Measurements from ENCODE around the gene CR1.
"Not testable (repeated sequence)": the region's sequence is repeated elsewhere in the genome, so short reads cannot be mapped to it uniquely, and the experiment has no call there.

CR1 gene

DNA sequence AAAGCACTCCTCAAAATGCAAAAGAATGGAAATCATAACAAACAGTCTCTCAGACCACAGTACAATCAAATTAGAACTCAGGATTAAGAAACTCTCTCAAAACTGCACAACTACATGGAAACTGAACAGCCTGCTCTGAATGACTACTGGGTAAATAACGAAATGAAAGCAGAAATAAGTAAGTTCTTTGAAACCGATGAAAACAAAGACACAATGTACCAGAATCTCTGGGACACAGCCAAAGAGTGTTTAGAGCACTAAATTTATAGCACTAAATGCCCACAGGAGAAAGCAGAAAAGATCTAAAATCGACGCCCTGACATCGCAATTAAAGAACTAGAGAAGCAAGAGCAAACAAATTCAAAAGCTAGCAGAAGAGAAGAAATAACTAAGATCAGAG, 95.2 kb downstream of the CR1 start:
- DNase-seq, result not testable (repeated sequence)

GRCh38 chr1:207594095-207594494, 98.1 kb downstream of the CR1 start:
- not testable (repeated sequence) for DNase-seq

GRCh38 chr1:207603777-207604176, 107.8 kb downstream of the CR1 start:
- DNase-seq, result no peak

- DNase-seq, result no peak
Observed at GRCh38 chr1:207605444-207606361, 109.7 kb downstream of the CR1 start.

DNA sequence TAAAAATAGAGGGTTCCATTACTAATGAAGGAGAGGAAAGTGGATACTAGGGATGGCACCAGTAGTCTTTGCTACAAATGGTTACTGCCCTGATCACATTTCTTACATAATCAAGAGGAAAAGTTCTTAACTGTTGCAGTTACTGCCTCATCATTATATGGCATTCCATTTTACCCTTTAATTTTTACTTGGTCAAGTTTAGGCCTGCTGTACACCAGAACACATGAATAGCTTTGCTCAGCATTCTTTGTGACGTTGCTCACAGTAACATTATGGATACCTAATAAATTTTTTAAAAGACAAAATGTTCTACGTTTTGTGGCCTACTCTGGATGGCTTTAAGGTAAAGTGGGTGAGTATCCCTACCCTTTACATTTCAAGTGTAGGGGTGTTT, 110.4 kb downstream of the CR1 start:
- no peak for DNase-seq

- DNase-seq, result no peak
Observed at GRCh38 chr1:207612762-207613161, 116.8 kb downstream of the CR1 start.

GRCh38 chr1:207619871-207620542, 124.0 kb downstream of the CR1 start:
- DNase-seq, result peak; percentile 44

GRCh38 chr1:207620543-207620893, 124.6 kb downstream of the CR1 start:
- DNase-seq, result no peak

DNA sequence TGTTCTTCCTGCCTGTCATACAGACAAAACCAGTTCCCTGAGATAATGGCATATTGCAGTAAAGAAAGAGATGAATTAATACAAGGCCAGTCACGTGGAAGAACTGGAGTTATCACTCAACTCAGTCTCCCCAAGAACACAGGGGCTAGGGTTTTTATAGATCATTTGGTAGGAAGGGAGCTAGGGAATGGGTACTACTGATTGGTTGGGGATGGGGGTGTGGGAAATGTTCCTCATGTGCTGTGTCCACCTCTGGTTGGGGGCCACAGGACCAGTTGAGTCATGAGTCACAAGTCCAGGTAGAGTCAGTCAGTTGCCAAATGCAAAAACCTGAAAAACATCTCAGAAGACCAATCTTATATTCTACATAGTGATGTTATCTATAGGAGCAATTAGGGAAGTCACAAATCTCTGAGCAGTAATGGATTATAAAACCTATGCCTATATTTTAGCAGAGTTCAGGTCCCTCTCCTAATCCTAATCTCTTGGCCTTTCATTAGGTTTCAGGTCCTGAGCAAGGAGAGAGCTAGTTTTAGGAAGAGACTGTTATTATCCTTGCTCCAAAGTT, 129.6 kb downstream of the CR1 start:
- DNase-seq, result not testable (repeated sequence)

GRCh38 chr1:207626972-207627337, 131.0 kb downstream of the CR1 start:
- DNase-seq, result no peak

DNA sequence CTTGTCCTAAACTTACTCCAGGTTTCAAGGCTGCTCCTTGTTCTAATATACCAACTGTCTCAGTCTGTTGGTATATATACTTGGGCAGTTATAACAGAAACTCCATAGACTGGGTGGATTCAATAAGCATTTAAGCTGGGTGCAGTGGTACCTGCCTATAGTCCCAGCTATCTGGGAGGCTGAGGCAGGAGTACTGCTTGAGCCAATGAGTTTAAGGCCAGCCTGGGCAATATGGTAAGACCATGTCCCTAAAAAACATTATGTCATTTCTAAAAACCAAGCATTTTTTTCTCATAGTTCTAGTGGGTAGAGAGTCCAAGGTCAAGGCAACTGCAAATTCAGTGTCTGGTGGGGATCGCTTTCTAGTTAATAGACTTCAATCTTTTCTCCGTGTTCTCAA, 131.5 kb downstream of the CR1 start:
- DNase-seq, result no peak

DNA sequence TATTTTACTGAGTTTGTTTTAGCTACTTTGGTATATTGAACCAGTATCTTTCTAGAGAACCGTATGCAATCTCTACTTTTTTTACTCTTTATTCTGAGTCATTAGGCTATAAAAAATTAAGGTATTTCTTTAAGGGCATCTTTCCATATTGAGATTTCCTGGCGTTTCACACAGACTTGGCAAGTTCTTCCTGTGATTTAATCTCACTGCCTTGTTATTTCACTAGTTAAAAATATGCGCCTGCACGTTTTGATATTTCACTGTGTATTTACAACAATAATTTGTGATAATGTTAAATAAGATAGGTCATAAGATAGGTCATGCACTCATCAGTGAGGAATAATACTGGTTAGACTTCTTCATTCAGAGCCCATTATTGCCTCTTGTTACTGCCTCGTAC, 132.8 kb downstream of the CR1 start:
- DNase-seq, result no peak

DNA sequence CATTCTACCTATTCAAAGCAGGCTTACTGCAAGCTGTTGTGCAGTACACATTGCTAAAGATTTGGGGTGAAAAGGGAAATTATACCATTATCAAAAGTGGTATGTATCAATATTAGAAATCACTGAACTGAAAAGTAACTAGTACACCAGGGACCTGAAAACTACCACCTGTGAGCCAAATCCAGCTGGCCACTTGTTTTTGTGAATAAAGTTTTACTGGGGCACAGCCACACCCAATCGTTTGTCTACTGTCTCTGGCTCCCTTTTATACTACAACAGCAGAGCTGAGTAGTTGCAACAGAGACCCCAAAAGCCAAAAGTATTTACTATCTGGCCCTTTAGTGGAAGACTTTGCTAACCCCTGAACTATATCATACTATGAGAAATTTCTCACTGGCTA, 135.2 kb downstream of the CR1 start:
- no peak for DNase-seq

DNA sequence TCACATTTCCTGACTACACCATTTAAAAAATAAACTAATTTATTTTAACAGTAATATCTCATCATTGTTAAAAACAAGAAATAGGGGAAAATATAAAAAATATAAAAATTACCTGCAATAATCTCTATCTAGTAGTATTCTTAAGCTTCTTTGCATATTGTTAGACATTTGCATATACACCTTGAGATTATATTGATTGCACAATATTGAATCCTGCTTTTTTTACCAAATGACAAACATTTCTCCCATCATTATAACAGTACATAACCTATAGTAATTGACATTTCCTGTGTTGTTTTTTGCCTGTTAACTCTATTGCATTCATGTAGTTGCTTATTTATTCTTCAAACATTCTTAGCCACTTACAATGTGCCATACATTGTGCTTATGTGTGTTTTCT, 137.3 kb downstream of the CR1 start:
- DNase-seq, result no peak

DNA sequence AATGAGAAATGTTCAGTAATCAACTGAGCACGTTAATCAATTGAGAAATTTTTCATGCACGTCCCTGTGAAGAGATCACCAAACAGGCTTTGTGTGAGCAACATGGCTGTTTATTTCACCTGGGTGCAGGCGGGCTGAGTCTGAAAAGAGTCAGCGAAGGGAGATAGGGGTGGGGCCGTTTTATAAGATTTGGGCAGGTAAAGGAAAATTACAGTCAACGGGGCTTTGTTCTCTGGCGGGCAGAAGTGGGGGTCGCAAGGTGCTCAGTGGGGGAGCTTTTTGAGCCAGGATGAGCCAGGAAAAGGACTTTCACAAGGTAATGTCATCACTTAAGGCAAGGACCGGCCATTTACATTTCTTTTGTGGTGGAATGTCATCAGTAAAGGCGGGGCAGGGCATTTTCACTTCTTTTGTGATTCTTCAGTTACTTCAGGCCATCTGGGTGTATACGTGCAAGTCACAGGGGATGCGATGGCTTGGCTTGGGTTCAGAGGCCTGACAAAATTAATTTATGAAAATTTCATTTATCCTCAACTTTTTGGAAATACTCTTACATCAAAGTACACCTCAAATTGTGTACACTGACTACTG, 137.8 kb downstream of the CR1 start:
- DNase-seq, result not testable (repeated sequence)

- DNase-seq, result not testable (repeated sequence)
Observed at GRCh38 chr1:207634293-207634692, 138.3 kb downstream of the CR1 start.

GRCh38 chr1:207635569-207636186, 139.7 kb downstream of the CR1 start:
- peak; percentile 19 for DNase-seq

GRCh38 chr1:207638487-207639145, 142.7 kb downstream of the CR1 start:
- DNase-seq, result not testable (repeated sequence)

DNA sequence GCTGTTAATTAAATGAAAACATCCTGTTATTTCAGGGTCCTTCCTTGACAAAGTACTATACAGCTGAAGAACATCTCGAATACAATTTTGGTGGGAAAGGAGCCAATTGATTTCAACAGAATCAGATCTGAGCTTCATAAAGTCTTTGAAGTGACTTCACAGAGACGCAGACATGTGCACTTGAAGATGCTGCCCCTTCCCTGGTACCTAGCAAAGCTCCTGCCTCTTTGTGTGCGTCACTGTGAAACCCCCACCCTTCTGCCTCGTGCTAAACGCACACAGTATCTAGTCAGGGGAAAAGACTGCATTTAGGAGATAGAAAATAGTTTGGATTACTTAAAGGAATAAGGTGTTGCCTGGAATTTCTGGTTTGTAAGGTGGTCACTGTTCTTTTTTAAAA, 143.4 kb downstream of the CR1 start:
- not testable (repeated sequence) for DNase-seq

DNA sequence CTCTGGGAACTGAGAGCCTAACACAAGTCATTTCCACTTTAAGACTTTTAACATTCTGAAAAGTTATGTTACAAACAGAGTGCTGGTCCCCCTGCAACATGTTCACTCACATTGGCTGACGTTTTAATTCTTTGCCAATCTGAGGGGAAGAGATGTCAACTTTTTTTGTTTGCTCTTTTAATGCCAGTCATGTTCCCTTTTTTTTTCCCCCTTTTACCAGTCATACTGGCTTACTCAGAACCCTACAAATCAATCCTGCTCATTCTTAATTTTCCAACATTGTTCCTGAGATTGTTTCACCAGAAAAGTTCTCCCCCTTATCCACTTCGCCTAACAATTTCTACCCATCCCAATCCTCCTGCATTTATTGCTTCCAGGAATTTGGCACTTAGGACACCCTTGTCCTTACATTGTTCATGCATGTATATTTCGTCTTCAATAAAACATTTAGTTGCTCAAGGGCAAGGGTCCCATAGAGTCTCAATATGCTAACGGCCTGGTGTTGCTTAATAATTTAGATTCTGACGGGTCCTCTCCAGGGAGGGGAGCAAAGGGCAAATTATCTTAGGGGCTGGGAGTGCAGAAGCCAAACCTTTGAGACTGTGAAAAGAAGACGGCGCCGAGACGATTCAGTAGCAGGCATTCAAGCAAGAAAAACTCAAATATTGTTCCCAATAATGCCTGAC, 148.4 kb downstream of the CR1 start:
- no peak for DNase-seq

DNA sequence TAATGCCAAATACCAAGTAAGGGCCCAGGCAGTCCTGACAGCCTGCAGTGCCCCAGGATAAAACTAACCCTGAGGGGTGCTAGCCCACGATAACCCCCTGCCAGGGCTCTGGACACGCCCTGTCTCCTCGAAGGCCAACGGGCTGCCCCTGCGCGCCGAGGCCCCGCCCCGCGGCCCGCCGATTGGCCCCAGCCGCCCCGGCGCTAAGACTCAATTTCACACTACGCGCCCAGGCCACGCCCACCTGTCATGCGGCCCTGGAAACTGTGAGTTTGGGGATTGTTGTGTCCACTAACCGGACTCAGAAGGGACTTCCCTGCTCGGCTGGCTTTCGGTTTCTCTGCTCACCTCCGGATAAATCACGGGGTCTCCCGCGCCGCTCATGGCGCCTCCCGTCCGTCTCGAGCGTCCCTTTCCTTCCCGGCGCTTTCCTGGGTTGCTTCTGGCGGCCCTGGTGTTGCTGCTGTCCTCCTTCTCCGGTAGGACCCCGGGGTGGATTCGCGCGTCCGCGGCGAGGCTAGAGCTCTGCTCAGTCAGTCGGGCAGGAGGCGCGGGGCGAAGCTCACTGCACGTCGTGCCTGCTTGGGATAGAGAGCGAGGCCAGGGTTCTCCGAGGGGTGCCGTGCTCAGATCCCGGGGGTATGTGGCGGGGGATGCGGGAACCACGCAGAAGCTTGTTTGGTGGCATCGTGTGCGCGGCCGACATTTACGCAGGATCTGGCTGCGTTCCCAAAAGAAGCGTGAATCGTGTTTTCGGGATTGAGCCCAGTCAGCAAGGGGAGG, 149.1 kb downstream of the CR1 start, which contains the start of gene CR1L:
Gene CR1L (plus strand): TSS at position 282 of the 783 bp plus-strand sequence. CDS start 101 bp downstream, at position 383.
- no peak for DNase-seq

Measured in MV-4-11 (cell line).